ENCODE measurements around the gene S1PR3.

DNA sequence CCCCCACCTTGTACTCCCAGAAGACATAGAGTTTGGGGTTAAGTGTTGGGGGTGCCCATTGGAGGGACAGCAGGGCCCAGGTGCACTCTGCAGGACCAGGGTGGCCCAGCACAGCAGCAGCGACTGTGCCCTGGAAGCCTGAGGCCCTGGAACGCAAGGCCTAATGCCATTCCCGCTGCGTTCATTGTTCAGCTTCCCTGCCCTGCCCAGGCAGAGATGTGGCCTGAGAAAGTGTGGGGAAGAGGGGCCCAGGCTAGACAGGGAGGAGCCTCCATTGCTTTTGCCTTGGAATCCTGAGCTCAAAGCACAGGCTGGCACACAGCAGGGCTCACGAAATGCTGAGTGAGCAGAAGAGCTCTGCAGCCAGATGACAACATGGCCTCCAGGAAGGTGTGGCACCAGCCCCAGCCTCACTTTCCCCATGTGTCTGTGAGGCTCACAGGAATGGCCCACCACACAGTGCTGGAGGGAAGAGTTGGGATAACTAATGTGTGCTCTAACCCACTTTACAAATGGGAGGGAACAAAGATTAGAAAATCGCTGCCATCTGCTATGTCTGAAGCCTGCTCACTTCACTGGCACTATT, 19.4 kb downstream of the S1PR3 start:
- TF ChIP-seq, protein P1, sequence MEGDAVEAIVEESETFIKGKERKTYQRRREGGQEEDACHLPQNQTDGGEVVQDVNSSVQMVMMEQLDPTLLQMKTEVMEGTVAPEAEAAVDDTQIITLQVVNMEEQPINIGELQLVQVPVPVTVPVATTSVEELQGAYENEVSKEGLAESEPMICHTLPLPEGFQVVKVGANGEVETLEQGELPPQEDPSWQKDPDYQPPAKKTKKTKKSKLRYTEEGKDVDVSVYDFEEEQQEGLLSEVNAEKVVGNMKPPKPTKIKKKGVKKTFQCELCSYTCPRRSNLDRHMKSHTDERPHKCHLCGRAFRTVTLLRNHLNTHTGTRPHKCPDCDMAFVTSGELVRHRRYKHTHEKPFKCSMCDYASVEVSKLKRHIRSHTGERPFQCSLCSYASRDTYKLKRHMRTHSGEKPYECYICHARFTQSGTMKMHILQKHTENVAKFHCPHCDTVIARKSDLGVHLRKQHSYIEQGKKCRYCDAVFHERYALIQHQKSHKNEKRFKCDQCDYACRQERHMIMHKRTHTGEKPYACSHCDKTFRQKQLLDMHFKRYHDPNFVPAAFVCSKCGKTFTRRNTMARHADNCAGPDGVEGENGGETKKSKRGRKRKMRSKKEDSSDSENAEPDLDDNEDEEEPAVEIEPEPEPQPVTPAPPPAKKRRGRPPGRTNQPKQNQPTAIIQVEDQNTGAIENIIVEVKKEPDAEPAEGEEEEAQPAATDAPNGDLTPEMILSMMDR (conservative IDR thresholded peaks at IDR 0.05; ENCODE audit: low read length) = no peak
- TF ChIP-seq EZH2phosphoT487 (IDR thresholded peaks at IDR 0.05; ENCODE audit: borderline replicate concordance, low read depth, low read length) = no peak

All from OCI-LY7 (cell line).